ENCODE data around the gene KDM2B.

The KDM2B gene

GRCh38 chr12:121560392-121561008, 20.3 kb downstream of the KDM2B start:
- no peak for DNase-seq

- no peak for DNase-seq
Observed at GRCh38 chr12:121558956-121559355, 21.9 kb downstream of the KDM2B start.

GRCh38 chr12:121550974-121551634, 29.7 kb downstream of the KDM2B start:
- no peak for DNase-seq

- no peak for DNase-seq
Observed at GRCh38 chr12:121549075-121549474, 31.7 kb downstream of the KDM2B start.

GRCh38 chr12:121545480-121545879, 35.3 kb downstream of the KDM2B start:
- no peak for DNase-seq

GRCh38 chr12:121543786-121544185, 37.0 kb downstream of the KDM2B start:
- no peak for DNase-seq

GRCh38 chr12:121539908-121540307, 40.9 kb downstream of the KDM2B start:
- no peak for DNase-seq

DNA sequence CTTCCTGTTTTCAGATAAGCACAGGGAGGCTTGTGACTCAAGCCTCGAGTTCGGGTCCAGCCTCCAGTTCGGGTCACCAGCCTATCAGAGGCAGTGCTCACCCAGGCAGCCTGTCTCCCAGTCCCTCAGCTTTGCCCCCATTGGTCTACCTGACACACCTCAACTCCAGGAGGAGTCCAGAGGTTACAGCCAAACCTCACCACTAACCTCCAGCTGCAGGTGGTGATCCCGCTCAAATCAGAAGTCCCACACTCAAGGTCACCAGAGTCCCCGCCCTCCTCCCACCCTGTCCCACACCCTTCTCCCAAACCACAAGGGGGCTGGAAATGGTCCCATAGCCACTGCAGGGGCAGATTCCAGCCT, 42.1 kb downstream of the KDM2B start:
- no peak for DNase-seq

DNA sequence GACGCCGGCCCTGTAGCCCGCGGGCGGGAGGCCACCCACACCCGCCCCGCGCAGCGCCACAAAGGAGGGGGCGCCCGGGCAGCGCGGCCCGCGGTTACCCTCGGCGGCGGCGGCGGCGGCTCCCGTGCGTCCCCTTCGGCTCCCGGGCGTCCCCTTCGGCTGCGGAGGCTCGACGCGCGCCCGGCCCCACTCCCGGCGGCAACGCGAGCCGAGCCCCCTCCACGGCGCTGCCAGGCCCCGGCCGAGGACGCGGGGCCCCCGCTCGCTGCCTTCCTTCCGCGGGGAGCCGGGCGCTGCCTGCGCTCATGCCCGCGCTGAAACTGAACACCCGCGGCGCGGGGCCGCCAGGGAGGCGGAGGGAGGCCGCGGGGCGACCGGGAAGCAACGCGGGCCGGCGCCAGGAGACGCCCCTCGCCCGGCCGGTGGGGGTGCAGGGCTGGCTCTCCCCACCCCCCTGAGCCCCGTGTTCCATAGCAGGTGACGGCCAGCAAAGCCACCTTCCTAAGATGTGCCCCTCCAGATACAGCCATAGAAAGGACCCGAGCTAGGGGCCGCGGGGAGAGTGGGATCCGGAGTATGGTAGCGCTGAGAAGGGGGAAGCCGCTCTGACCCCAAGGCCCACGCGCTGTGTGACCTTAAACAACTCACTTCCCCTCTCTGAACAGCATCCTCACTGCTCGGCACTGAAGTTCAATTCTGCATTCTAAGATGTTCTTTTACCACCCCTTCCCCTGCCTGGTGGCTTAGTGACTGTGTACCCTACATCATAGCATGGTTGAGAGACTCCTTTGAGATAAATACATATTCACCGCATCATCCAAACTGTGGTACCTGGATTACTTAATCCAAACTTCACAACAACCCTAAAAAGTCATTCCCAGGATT, 42.8 kb downstream of the KDM2B start:
- DNase-seq: peak in 1 of 2 donors; percentile 21

GRCh38 chr12:121536899-121537813, 43.7 kb downstream of the KDM2B start:
- DNase-seq: peak; percentile 32 to 38

- peak; percentile 19 to 38 for DNase-seq
Observed at GRCh38 chr12:121536054-121536898, 44.5 kb downstream of the KDM2B start.

DNA sequence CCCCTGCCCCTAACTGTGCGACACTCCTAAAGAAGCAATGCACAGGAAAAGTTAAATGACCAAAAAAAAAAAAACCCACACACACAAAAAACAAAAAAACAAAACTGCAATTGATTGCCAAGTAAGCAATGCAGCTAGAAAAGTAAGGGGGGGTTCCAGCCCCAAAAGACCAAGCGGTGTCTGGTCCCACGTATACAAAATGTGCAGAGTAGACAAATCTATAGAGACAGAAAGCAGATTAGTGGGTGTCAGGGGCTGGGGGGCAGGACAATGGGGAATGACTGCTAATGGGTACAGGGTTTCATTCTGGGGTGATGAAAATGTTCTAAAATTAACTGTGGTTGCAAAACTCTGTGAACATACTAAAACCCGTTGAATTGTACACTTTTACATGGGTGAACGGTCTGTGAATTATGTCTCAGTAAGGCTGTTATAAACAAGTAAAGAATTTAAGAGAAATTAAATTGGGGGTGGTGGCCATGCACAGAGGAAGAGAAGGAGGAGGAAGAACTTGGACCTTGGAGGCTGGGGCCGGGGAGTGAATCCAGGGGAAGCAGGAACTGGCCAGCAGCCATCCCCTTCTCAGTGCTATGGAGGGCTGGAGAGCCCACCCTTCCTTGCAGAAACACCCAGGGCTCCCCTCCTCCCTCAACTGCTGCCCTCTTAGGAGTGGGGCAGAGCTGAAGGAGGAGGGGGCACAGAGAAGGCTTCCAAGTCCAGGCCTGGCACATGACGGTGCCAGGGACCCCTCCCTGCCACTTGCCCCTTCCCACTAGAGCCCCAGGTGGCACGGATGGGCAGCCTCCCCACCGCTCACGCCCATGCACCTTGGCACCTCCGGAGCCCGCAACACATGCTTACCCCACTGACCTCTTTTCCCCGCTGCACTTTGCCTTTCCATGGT, 45.4 kb downstream of the KDM2B start:
- no peak for DNase-seq

- peak; percentile 29 to 32 for DNase-seq
Observed at GRCh38 chr12:121534495-121535148, 46.2 kb downstream of the KDM2B start.

DNA sequence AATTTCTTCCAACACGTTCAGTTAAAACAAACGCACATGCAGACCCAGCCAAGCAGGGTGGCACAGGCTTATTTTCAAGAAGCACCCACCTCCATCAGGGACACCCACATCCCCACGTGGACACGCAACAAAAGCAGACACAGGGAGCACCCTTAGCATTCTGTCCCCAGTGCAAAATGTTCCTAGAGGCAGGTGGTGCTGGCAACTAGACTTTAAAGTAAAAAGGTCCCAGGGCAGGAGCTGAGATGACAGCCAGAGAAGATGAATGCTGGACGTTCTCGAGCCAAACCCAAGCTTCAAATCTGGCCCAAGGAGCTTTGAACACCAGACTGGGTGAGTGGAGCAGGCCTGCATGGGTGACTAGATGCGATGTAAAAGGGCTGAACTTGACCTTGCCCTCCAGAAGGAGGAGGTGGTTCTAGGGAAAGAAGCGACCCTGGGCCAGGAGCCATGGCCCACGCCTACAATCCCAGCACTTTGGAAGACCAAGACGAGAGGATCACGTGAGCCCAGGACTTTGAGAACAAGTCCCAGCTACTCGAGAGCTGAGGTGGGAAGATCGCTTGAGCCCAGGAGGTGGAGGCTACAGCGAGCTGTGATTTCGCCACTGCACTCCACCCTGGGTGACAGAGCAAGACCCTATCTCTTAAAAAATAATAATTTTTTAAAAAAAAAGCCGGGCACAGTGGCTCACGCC, 47.3 kb downstream of the KDM2B start:
- DNase-seq: no peak

DNA sequence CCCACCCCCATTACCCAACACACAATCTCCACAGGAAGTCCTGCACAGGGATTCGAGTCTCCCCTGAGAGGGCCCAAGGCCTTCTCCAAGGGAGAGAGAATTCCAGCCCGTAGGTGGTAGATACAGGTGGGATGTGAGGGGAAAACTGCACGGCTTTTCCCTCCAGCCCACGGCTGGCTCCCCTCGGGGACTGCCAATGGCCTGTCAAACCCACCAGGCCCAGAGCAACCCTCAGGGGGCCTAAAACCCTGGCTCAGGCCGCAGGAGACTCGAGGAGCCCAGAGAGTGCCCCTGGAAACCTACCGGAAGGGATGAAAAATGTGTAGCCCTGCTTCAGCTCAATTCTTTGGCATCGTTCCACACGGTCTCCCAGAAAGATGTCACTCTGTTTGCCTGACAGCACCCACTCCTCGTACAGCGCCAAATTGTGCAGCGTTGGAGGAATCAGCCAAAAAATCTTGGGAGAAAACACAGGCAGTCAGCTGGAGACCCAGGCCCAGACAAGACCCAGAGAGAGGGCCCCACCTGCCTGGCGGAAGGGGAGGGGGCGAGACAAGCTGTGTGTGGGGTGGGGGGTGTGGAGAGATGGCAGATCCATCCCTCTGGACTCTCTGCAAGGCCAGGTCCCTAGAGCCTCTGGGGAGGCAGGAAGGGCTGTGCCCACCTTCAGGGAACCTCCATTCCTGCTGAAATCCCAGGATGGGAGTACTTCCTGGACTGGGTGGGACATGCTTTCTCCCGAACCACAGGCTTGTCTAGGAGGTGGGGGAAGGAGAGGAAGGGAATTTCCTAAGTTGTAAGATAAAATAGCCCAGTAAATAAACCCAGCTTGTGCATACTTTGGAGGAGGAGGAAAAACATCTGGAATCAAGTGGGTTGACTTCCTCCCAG, 48.1 kb downstream of the KDM2B start:
- no peak for DNase-seq

- DNase-seq: no peak
Observed at GRCh38 chr12:121531356-121531750, 49.5 kb downstream of the KDM2B start.

GRCh38 chr12:121530600-121531355, 50.0 kb downstream of the KDM2B start:
- peak; percentile 31 to 41 for DNase-seq

DNA sequence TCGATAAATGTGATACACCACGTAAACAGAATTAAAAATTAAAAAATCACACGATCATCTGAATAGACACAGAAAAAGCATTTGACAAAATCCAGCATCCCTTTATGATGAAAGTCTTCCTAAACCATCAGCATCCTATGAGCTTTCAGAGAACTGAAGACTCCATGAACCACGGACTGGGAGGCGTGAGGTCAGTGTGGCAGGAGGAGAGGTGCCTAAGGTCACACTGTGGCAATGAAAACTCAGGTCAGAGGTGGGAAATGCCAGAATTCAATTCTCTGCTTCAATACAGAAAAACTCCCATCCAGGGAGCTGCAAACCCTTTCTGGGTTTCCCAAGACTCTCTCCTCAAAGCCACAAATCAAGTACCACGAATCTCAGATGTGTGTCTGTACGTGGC, 51.6 kb downstream of the KDM2B start:
- no peak for DNase-seq

Data from stimulated activated CD4-positive, alpha-beta T cell treated with anti-CD3 and anti-CD28 coated beads, Interleukin-2, amount 100 ng/mL, for 48 hours (primary cell).